Measurements from ENCODE around the gene AP1AR.

- TF ChIP-seq POLR2A (IDR thresholded peaks at IDR 0.05) (no peak), CTCF (IDR thresholded peaks at IDR 0.05) (no peak)
Measured at GRCh38 chr4:112183252-112183651, 48.3 kb upstream of the AP1AR start.

Measured in tibial nerve (tissue), 3 donors.